ENCODE data around the gene NHP2.

DNA sequence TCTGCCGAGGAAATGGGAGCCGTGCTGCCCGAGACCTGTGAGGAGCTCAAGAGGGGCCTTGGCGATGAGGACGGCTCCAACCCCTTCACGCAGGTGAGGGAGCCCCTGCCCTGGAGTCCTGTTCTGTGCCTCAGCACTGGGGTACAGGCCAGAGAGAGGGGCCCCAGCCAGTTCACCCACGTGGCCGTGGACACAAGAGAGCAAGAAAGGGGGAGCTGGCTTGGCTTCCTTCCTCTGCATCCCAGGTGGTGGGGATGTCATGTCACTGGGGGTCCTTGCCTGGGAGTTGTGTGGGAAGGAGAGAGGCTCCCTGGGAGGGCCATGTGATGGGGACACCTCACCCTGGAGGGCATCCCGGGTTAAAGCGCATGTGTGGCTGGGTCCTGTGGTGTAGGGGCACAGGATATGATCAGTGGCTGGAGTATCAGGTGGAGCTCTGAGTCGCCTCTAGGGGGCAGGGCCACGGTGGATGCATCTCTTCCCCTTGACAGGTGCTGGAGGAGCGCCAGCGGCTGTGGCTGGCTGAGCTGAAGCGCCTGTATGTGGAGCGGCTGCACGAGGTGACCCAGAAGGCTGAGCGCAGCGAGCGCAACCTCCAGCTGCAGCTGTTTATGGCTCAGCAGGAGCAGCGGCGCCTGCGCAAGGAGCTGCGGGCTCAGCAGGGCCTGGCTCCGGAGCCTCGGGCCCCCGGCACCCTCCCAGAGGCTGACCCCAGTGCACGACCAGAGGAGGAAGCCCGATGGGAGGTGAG is 32.9 kb downstream of the NHP2 start:
- no peak for TF ChIP-seq ZNF274 (IDR thresholded peaks at IDR 0.05; ENCODE audit: low read depth, low read length)
- TF ChIP-seq YY1 (IDR thresholded peaks at IDR 0.05; ENCODE audit: insufficient read depth, insufficient read length) = no peak
- TF ChIP-seq SUZ12 (IDR thresholded peaks at IDR 0.05; ENCODE audit: extremely low read depth, insufficient read depth, insufficient read length) = no peak
